ENCODE results near the gene SLU7.

The SLU7 gene

DNA sequence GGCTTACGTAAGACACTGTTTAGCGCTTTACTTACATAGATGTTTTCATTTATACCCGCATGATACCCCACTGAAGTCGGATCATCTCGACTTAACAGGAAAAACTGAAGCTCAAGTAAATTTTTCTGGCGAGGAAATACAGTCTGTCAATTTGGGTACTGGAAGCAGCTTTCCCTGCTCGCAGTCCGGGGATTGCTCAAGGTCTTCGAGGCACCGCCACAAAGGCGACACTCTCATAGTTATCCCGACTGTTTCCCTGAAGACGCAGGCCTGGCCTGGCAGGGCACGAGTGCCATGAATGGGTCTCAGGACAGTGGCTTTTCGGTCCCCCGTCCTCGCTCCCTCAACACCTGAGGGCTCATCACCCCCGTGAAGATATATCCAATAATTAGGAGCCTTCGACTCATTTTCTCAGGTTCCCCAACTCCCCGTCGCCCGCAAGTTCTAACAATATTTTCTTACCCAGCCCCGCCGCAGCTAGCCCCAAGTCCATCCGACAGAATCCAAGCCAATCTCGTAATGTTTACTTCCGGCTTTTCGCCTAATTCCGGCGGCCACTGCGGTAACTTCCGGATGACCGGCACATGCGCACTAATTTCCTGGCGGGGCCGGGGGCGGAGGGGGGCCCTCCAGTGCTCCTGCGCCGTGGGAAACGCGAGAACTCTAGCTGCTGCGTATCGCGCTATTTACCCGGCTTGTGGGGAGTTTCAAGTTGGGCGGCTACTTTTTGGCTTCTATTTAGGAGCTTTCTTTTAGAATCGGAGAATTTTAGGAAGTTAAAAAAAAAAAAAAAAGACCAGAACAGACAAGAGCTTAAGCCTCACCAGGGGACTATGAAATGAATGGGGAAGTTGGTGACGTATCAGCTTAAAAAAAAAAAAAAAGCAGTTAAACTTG, at the start of gene SLU7:
Gene SLU7, minus strand, starts transcription at position 521 of the 897 bp plus-strand sequence. CDS start 3,787 bp downstream, outside the sequence.
- peak; percentile 79 to 90 (median 88) for DNase-seq (ENCODE audit: low read depth in 4 of 4, low spot score in 1 of 4)

DNA sequence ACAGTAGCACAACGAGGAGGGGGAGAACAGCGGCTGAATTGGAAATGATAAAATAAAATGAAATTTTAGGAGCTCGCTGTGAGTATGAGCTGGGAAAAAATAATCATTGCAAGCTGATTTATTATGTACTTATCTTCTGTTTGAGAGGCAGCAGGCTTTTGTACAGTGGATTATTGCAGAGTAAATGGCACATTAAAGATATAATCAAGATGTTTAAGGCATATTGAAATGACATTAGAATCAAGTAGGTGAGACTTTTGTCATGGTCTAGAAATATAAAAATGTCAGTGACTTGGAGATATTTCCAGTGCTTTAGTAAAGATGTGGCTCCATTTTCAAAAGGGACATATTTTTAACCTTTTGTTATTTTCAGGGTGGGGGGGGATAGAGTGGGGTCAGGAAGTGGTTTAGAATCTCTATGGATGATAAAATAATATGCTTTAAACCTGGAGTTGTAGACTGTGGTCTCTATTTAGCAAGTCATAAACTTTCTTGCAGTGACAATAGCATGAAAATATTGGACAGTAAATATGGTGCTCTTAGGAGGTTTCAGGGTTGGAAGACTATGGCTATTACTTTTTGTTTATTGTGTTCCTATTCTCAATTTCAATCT, 49.6 kb upstream of the SLU7 start:
- no peak for DNase-seq (ENCODE audit: low read depth in 4 of 4, low spot score in 1 of 4)

DNA sequence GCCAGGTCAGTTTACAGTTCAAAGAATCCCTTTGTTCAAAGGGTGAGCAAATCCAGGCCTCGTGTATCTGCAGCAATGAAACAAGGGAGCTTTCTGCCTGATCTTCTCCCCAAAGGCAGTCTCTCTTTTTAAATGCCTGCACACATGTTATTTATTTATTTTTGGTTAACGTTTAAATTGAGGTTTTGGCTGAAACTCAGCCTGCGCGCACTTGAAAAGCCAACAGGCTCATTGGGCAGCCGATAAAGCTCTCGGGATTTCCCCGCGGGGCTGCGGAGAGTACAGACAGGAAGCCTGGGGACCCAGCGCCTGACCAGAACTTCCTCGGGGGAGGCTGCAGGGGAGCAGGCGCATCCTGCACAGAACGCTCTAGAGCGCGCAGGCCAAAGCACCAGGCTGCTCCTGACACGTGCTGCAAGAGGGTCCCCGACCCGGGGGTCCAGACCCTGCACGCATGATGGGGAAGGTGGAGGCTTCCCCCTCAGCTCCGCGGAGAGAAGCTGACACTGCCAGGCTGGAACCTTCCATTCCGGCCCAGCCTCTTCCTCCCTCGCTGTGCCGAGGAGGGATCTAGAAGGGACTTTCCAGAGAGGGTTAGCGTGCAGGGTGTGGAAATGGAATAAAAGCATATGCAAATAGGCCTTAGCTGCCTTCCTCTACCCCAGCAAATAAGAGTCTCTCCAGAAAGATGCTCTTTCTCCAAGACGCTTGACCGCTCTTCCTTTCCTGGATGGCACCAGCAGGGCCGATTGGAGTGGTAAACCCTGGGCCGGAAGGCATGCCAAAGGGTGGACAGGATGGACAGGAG, 48.9 kb upstream of the SLU7 start:
- DNase-seq (ENCODE audit: low read depth in 4 of 4, low spot score in 1 of 4): peak; percentile 35 to 78 (median 61)

DNA sequence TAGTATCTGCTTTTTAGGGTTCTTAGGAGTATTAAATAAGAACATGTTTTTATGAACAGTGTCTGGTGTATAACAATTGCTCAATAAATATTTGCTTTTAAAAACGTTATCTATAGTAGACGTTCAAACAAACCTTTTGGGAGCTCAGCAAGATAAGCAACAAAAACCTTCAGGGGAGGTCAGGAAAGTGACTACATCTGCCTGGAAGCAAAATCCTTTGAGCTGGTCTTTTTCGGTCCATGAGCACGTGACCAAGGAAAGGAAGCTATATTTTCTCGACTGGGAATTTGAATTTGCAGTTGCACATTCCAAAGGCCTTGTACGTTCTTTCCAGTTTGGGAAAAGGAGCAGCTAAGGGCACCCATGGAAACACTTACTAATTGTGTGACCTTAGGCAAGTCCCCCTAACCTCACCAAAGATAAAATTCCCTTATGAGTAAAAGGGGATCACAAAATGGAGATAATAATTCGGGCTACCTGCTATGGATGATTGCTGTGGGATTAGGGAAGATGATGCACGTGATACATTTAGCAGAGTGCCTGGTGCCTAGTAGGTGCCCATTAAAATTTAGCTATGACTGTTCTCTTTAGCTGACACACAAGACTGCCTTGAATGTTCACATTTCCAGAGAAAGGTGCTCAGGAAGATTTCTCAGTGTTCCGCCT, 48.1 kb upstream of the SLU7 start:
- no peak for DNase-seq (ENCODE audit: low read depth in 4 of 4, low spot score in 1 of 4)

GRCh38 chr5:160466116-160466515, 47.2 kb upstream of the SLU7 start:
- no peak for DNase-seq (ENCODE audit: low read depth in 4 of 4, low spot score in 1 of 4)

GRCh38 chr5:160464466-160464797, 45.6 kb upstream of the SLU7 start:
- no peak for DNase-seq (ENCODE audit: low read depth in 4 of 4, low spot score in 1 of 4)

DNA sequence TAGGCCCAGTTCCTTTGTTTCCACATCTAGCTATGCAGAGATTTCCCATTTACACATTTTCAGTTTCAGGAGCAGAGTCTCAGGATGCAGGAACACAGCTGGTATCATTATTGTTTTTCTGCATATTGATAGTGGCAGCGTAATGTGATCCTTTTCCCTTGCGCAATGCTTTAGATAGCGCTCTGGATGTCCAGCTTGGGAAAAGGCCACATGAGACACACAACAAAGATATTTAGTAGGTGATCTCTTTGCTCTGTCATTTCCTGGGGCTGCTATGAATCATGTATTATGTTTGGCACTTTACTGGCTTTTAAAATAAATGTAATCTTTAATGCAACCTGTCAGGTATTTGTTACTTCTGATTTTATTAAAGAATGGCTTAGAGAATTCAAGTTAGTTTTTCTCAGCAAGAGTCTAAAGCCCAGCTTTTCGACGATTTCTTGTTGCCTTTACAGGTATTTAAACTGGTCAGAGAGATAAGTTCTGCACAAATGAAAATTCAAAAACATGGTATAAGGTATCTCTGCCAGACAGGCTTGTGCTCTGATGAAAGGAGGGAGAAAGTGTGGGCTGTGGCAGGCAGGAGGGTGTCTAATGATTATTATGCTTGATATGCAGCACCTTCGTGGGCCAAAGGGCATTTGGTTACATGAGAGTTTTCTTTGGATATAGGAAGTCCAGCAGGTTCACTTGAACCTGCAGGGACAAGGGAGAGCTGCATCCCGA, 45.0 kb upstream of the SLU7 start:
- no peak for DNase-seq (ENCODE audit: low read depth in 4 of 4, low spot score in 1 of 4)

GRCh38 chr5:160463227-160463626, 44.3 kb upstream of the SLU7 start:
- DNase-seq (ENCODE audit: low read depth in 4 of 4, low spot score in 1 of 4): no peak

GRCh38 chr5:160462167-160462566, 43.3 kb upstream of the SLU7 start:
- DNase-seq (ENCODE audit: low read depth in 4 of 4, low spot score in 1 of 4): no peak

DNA sequence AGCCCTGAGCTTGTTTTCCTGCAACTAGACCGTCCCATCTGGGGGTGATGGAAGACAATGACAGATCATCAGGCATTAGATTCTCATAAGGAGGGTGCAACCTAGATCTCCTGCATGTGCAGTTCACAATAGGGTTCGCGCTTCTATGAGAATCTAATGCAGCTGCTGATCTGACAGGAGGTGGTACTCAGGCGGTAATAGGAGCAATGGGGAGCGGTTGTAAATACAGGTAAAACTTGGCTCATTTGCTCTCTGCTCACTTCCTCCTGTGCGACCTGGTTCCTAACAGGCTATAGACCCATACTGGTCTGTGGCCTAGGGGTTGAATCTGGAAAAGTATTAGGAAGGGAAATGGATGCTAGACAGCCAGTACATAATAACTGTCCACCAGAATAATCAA, 42.5 kb upstream of the SLU7 start:
- no peak for DNase-seq (ENCODE audit: low read depth in 4 of 4, low spot score in 1 of 4)

- no peak for DNase-seq (ENCODE audit: low read depth in 4 of 4, low spot score in 1 of 4)
These were observed 41.6 kb upstream of the SLU7 start for GRCh38 chr5:160460377-160461049.

- no peak for DNase-seq (ENCODE audit: low read depth in 4 of 4, low spot score in 1 of 4)
These were observed 40.2 kb upstream of the SLU7 start for GRCh38 chr5:160458806-160459800.

GRCh38 chr5:160457252-160457651, 38.4 kb upstream of the SLU7 start:
- DNase-seq (ENCODE audit: low read depth in 4 of 4, low spot score in 1 of 4): no peak

DNA sequence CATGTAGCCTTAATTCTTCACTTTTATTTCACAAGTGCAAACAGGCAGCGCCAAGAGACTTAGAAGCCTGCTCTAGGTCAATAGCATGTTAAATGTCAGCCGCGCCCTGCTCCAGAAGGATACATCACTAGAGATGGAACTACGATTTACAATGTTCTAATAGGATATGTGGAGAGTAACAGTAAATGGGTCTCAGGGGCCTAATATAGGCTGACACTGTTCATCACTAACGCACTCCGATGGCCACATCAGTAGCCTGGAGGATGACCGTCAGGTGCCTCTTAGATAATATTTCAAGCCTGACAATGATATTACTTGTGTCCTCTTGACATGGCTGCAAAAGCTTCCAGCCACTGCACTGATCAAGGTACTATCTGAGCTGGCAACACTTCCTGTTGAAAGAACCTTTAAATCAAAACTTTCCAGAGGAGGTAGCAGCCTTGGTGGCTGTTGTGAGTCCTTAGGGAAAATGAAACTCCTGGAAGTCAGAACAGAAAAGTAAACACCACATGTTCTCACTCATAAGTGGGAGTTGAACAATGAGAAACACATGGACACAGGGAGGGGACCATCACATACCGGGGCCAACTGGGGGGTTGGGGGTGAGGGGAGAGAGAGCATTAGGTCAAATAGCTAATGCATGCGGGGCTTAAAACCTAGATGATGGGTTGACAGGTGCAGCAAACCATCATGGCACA, 37.7 kb upstream of the SLU7 start:
- no peak for DNase-seq (ENCODE audit: low read depth in 4 of 4, low spot score in 1 of 4)

- no peak for DNase-seq (ENCODE audit: low read depth in 4 of 4, low spot score in 1 of 4)
These were observed 36.7 kb upstream of the SLU7 start for GRCh38 chr5:160455600-160455999.

- no peak for DNase-seq (ENCODE audit: low read depth in 4 of 4, low spot score in 1 of 4)
These were observed 34.9 kb upstream of the SLU7 start for GRCh38 chr5:160453751-160454150.

DNA sequence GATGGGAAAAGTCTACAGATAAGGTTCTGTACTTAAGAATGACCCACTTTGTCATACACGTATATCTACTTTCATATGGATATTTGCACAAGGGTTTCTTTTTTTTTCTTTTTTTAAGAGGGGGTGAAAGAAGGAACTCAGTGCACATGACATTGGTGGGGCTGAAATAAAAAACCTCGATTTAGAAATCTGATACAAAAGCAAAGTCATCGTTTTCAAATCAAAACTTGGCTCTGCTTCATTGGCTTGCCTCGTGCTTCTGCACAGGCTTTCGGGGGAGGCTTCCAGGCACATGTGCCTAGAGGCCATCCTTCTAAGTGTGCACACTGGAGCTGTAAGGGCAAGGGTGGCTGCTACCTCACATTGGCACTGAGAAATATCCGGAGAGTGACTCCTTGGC, 33.9 kb upstream of the SLU7 start:
- DNase-seq (ENCODE audit: low read depth in 4 of 4, low spot score in 1 of 4): no peak

DNA sequence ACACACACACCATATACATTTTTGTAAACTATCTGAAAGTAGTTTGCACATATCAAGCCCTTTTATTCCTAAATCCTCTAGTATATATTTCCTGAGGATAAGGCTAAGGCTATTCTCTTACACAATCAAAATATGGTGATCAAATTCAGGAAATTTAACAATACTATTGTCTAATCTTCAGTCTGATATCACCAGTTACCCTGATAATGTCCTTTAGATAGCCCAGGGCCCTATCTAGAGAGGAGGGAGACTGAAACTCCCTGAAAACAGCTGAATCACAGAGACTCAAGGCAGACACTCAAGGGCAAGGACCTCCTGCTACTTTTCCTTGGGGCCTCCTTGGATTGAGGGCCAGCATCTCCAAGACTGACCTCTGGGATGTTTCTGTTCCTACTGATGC, 33.2 kb upstream of the SLU7 start:
- DNase-seq (ENCODE audit: low read depth in 4 of 4, low spot score in 1 of 4): no peak
